CD4-positive, alpha-beta T cell treated with Interleukin-15 for 4 hours (primary cell): ENCODE data around the gene RPL18A.
A peak's percentile ranks its signal among the peaks of the same experiment; 100 is the strongest.
"Not testable (repeated sequence)": the region's sequence is repeated elsewhere in the genome, so short reads cannot be mapped to it uniquely, and the experiment has no call there.

Source experiments
- DNase-seq: peaks from one replicate; pipeline ENCODE4 v3.0.0-alpha.2; 2020; ENCODE audit warnings: low spot score

The RPL18A gene

GRCh38 chr19:17866964-17867486 lies 7.3 kb downstream of the RPL18A start:
- no peak for DNase-seq

DNA sequence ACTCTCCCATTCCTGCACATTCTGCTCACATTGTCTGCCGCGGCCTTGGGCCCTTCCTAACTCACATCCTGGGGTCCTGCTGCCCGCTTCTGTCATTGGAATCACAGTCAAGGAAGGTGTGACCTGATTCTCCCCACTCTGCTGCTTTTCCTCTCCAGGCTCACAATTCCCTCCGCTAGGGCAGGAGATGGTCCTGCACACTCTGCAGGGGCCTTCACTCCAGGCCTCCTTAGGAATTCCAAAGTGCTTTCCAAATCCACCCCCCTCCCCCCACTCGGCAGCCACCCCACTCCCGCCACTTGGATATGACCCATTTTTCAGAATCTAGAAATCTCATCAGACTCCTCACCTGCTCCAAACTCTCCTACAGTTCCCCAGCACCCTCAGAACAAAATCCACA lies 9.0 kb downstream of the RPL18A start:
- no peak for DNase-seq

GRCh38 chr19:17869114-17869608 lies 9.5 kb downstream of the RPL18A start:
- no peak for DNase-seq

- DNase-seq, result no peak
Measured at GRCh38 chr19:17871032-17871877, 11.5 kb downstream of the RPL18A start.

DNA sequence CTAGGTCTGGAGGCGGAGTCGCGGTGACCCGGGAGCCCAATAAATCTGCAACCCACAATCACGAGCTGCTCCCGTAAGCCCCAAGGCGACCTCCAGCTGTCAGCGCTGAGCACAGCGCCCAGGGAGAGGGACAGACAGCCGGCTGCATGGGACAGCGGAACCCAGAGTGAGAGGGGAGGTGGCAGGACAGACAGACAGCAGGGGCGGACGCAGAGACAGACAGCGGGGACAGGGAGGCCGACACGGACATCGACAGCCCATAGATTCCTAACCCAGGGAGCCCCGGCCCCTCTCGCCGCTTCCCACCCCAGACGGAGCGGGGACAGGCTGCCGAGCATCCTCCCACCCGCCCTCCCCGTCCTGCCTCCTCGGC lies 12.2 kb downstream of the RPL18A start, which contains the start of gene SLC5A5:
SLC5A5 (plus strand) TSS at position 68 of the 373 bp plus-strand sequence. CDS start 375 bp downstream, outside the sequence.
- no peak for DNase-seq

DNA sequence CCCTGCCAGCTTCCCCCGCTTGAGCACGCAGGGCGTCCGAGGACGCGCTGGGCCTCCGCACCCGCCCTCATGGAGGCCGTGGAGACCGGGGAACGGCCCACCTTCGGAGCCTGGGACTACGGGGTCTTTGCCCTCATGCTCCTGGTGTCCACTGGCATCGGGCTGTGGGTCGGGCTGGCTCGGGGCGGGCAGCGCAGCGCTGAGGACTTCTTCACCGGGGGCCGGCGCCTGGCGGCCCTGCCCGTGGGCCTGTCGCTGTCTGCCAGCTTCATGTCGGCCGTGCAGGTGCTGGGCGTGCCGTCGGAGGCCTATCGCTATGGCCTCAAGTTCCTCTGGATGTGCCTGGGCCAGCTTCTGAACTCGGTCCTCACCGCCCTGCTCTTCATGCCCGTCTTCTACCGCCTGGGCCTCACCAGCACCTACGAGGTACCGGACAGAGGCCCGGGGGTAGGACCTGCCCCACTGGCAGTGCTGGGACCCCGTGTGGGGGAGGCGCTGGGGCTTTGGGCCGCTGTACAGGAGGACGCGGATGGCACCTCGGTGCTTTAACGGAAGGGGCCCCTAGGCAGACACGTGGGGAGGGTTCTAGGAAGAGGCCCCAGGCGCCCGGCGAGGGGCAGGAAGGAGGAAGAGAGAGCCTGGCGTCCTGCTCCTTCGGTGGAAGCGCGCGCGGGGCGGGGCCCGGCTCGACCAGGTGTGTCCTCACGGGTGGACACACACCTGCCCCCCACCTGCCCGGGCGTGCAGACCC lies 12.7 kb downstream of the RPL18A start:
- peak; percentile 55 for DNase-seq

DNA sequence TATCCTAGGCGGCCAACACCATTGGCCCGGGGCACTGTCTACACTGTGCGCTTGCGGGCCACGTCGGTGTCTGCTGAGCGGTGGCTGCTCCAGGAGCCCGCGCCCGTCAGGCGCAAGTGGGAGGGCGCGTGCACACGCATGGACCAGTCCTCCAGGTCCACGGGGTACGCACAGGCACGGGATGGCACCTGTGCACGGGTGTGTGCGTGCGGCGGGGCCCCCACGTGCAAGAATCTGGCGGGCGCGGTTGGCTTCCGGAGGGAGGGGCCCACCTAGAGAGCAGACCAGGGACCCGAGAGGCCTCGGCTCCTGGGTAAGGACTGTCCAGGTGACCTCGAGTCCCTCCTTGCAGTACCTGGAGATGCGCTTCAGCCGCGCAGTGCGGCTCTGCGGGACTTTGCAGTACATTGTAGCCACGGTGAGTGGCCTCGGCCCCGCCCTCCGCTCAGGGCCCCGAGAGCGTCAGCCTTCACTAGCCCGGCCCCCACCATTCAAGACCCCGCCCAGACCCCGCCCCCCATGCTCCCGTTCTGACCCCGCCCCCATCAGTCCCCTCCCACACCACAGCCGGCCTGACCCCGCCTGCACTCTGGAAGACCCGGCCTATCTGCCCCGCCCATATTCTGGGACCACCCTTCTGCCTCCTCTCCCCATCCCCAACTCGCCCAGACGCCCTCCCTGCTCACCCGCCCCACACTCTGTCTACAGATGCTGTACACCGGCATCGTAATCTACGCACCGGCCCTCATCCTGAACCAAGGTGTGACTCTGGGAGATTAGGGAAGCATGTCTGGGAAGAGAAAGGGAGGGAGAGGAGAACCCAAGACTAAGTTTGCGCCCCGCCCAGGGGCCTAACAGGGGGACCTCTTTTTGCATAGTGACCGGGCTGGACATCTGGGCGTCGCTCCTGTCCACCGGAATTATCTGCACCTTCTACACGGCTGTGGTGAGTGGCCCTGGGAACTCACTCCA lies 14.4 kb downstream of the RPL18A start:
- peak; percentile 53 for DNase-seq

- no peak for DNase-seq
Measured at GRCh38 chr19:17874758-17875135, 15.0 kb downstream of the RPL18A start.

DNA sequence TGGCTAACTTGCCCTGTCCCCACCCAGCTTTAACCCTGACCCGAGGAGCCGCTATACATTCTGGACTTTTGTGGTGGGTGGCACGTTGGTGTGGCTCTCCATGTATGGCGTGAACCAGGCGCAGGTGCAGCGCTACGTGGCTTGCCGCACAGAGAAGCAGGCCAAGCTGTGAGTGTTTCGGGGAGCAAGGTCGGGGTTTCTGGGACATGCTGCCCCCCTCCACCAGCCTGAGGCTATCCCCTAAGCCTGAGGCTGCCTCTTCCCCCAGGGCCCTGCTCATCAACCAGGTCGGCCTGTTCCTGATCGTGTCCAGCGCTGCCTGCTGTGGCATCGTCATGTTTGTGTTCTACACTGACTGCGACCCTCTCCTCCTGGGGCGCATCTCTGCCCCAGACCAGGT lies 18.0 kb downstream of the RPL18A start:
- DNase-seq, result no peak

DNA sequence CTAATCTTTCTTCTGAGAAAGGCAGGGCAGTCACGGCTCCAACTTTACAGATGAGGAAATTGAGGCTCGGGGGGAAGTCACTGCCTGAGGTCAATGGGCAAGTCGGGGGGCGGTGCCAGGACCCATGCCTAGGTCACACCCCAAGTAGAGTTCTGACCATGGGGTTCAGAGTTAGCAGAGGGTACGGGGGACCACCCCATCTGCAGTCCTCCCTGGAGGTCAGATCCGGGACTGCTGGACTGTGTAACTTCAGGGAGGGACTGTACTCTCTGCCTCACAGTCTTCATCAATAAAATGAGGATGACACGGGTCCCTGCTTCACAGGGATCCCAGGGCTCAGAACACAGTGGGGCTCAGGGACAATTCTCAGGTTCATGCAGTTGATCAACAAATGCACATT lies 19.8 kb downstream of the RPL18A start:
- no peak for DNase-seq

DNA sequence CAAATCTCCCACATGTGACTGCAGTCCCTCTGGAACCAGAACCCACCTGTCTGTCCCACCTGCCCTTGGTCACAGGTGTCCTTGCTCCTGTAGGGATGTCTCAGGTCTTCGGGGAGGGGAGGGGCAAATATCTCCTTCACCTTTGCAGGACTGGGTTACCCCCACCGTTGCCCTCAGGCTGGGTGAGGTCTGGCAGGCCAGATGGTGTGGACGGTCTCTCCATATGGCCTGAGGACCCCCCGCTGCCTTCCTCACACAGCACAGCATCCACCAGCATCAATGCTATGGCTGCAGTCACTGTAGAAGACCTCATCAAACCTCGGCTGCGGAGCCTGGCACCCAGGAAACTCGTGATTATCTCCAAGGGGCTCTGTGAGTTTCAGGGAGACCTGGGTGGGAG lies 22.0 kb downstream of the RPL18A start:
- DNase-seq, result no peak

DNA sequence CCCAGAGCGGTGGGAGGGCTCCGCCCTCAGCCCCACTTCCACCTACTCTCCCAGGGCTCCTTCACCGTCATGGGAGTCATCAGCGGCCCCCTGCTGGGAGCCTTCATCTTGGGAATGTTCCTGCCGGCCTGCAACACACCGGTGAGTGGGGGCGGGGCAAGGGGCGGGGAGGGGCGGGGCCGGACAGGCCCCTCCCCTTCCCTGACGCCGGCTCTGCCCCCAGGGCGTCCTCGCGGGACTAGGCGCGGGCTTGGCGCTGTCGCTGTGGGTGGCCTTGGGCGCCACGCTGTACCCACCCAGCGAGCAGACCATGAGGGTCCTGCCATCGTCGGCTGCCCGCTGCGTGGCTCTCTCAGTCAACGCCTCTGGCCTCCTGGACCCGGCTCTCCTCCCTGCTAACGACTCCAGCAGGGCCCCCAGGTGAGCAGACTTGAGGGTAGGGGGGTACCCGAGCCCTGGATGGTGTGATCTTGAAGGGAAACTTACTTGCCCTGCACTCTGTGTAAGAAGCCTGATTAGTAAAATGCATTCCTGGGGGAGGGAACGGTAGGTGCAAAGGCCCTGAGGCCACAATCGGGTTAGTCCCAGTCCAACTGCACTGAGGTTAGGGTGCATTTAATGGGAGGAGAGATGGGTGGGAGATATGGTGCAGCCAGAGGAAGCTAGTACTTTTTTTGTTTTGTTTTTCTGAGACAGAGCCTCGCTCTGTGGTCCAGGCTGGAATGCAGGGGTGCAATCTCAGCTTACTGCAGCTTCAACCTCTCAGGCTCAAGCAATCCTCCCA lies 24.1 kb downstream of the RPL18A start:
- DNase-seq, result no peak

GRCh38 chr19:17886515-17886914 lies 26.8 kb downstream of the RPL18A start:
- DNase-seq, result no peak

DNA sequence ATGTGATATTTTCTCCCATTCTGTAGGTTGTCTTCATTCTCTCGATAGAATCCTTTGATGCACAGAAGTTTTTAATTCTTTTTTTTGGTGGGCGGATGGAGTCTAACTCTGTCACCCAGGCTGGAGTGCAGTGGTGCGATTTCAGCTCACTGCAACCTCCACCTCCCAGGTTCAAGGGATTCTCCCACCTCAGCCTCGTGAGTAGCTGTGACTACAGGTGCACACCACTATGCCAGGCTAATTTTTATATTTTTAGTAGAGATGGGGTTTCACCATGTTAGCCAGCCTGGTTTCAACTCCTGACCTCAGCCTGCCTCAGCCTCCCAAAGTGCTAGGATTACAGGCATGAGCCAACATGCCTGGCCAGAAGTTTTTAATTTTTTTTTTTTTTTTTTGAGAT lies 27.5 kb downstream of the RPL18A start:
- not testable (repeated sequence) for DNase-seq

GRCh38 chr19:17888260-17888659 lies 28.6 kb downstream of the RPL18A start:
- DNase-seq, result no peak

- no peak for DNase-seq
Measured at GRCh38 chr19:17889609-17890214, 30.0 kb downstream of the RPL18A start.

GRCh38 chr19:17893766-17894165 lies 34.1 kb downstream of the RPL18A start:
- no peak for DNase-seq

DNA sequence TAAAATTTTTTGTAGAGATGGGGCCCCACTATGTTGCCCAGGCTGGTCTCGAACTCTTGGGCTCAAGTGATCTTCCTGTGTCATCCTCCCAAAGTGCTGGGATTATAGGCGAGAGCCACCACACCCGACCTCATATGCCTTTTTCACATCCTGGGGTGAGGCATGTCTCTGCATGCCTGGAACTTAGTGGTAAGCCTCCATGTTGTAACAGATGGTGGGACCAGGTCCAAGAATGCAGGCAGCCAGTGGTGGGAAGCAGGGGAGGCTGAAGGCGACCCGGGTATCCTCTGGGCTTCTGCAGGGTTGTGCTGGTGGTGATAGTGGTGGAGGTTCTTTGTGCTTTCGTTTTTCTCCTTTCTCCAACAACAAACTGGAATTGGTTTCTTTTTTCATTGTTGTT lies 43.0 kb downstream of the RPL18A start:
- DNase-seq, result no peak

DNA sequence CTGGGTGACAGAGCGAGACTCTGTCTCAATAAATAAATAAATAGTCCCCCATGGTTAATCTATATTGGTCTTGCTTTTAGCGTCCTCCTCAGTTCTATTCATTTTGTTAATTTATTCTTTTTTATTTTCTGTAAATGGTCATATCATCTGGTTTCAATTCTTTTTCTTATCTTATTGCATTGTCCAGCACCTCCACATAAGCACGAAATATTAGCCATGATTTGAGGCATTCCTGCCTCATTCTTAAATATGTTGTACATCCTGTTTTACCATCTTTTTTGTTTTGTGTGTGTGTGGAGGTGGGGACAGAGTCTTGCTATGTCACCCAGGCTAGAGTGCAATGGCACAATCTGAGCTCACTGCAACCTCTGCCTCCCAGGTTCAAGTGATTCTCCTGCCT lies 48.5 kb downstream of the RPL18A start:
- no peak for DNase-seq

GRCh38 chr19:17909003-17909732 lies 49.5 kb downstream of the RPL18A start:
- no peak for DNase-seq
